ENCODE data around the gene CCNY. TPM values are rescaled to one million over a fixed set of nuclear protein-coding genes. Genes with fewer than 3 reads are reported as not detected.

Gene CCNY
- total and polyA plus RNA-seq, 2 of the 13 experiments (the other 11 are each of a cell fraction or from before 2014, with no cell fraction given): 48.2 to 54.7 TPM

DNA sequence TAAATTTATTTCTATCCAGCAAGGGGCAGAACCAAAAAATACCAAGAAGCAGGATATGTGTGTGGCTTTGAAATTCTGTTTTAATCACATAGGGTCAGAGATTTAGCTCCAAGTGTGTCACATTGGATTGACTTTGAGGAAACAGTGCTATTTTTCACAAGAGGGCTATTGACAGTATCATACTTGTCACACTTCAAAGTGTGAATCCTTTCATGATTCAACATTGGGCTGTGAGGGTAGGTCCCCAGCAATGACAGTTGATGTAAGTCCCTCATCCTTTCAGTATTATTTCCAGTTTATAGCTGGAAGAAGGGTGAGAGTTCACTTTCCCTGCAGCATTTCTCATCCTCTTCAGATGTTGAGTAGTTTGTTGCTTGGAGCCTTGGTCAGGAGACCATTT, 7.4 kb downstream of the CCNY start:
- Histone ChIP-seq H3K4me3 (replicated peaks in 1 of 3; ENCODE audit: insufficient read depth in 1 of 3, low read depth in 2 of 3, low read length in 3 of 3) (no peak overlapping the region), H3K4me1 (ENCODE audit: insufficient read depth, low read length) (peaks cover 83% of the 10 kb centered on the region), H2AFZ (ENCODE audit: low read length) (no peak overlapping the region), H3K4me2 (ENCODE audit: low read depth, low read length) (no peak overlapping the region), H4K20me1 (ENCODE audit: insufficient read depth, low read length) (peaks cover 67% of the 10 kb centered on the region), H3K9ac (ENCODE audit: insufficient read depth, low read depth, low read length) (no peak overlapping the region), H3K36me3 (replicated peaks in 1 of 2; ENCODE audit: control insufficient read depth in 1 of 2, insufficient read depth in 2 of 2, low read length in 2 of 2) (peaks cover 2 to 8% of the 10 kb centered on the region in 2 experiments; a peak in 1 of 5 replicates), H3K79me2 (ENCODE audit: insufficient read depth, low read length) (peaks cover 82% of the 10 kb centered on the region), H3K27ac (ENCODE audit: extremely low read length, insufficient read depth, low read length) (no peak overlapping the region), H3K9me3 (ENCODE audit: low read length) (no peaks in the 10 kb centered on the region), H3K27me3 (ENCODE audit: control insufficient read depth in 1 of 2, insufficient read depth in 2 of 2, low read length in 2 of 2) (no peaks in the 10 kb centered on the region)
- in situ Hi-C loops (cut with HindIII; ENCODE audit: extremely low pct_ligation_motif_present, low pct_unique_long_range_greater_than_20kb) (no loop called here), intact Hi-C loops (cut with micrococcal nuclease; ENCODE audit: unreplicated experiment) (loop anchor here (10.0 kb wide), 1 partner anchor 181 kb away; no protein-coding TSS in a partner anchor)
- DNase-seq (ENCODE audit: low spot score) (no peak), FAIRE-seq (no peak), ATAC-seq (no peak)
- POLR2A ChIA-PET: no interaction called here
- no TSS peak for BruUV-seq (replicated peaks)
- CTCF ChIA-PET (ENCODE audit: low intra/inter-chr PET ratio, low total read pairs): no interaction called here
- TF ChIP-seq, protein P1, sequence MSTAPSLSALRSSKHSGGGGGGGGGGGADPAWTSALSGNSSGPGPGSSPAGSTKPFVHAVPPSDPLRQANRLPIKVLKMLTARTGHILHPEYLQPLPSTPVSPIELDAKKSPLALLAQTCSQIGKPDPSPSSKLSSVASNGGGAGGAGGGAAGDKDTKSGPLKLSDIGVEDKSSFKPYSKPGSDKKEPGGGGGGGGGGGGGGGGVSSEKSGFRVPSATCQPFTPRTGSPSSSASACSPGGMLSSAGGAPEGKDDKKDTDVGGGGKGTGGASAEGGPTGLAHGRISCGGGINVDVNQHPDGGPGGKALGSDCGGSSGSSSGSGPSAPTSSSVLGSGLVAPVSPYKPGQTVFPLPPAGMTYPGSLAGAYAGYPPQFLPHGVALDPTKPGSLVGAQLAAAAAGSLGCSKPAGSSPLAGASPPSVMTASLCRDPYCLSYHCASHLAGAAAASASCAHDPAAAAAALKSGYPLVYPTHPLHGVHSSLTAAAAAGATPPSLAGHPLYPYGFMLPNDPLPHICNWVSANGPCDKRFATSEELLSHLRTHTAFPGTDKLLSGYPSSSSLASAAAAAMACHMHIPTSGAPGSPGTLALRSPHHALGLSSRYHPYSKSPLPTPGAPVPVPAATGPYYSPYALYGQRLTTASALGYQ (CRISPR knock-in tag; IDR thresholded peaks at IDR 0.05): no peak
- no peak for TF ChIP-seq ZNF788 (CRISPR knock-in tag; IDR thresholded peaks at IDR 0.05; ENCODE audit: borderline replicate concordance)
- TF ChIP-seq, protein P2, sequence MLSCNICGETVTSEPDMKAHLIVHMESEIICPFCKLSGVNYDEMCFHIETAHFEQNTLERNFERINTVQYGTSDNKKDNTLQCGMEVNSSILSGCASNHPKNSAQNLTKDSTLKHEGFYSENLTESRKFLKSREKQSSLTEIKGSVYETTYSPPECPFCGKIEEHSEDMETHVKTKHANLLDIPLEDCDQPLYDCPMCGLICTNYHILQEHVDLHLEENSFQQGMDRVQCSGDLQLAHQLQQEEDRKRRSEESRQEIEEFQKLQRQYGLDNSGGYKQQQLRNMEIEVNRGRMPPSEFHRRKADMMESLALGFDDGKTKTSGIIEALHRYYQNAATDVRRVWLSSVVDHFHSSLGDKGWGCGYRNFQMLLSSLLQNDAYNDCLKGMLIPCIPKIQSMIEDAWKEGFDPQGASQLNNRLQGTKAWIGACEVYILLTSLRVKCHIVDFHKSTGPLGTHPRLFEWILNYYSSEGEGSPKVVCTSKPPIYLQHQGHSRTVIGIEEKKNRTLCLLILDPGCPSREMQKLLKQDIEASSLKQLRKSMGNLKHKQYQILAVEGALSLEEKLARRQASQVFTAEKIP (CRISPR knock-in tag; IDR thresholded peaks at IDR 0.05; ENCODE audit: borderline replicate concordance): no peak
- TF ChIP-seq, protein P3, sequence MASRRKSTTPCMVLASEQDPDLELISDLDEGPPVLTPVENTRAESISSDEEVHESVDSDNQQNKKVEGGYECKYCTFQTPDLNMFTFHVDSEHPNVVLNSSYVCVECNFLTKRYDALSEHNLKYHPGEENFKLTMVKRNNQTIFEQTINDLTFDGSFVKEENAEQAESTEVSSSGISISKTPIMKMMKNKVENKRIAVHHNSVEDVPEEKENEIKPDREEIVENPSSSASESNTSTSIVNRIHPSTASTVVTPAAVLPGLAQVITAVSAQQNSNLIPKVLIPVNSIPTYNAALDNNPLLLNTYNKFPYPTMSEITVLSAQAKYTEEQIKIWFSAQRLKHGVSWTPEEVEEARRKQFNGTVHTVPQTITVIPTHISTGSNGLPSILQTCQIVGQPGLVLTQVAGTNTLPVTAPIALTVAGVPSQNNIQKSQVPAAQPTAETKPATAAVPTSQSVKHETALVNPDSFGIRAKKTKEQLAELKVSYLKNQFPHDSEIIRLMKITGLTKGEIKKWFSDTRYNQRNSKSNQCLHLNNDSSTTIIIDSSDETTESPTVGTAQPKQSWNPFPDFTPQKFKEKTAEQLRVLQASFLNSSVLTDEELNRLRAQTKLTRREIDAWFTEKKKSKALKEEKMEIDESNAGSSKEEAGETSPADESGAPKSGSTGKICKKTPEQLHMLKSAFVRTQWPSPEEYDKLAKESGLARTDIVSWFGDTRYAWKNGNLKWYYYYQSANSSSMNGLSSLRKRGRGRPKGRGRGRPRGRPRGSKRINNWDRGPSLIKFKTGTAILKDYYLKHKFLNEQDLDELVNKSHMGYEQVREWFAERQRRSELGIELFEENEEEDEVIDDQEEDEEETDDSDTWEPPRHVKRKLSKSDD (CRISPR knock-in tag; IDR thresholded peaks at IDR 0.05; ENCODE audit: low read depth): no peak
- TF ChIP-seq, protein P4, sequence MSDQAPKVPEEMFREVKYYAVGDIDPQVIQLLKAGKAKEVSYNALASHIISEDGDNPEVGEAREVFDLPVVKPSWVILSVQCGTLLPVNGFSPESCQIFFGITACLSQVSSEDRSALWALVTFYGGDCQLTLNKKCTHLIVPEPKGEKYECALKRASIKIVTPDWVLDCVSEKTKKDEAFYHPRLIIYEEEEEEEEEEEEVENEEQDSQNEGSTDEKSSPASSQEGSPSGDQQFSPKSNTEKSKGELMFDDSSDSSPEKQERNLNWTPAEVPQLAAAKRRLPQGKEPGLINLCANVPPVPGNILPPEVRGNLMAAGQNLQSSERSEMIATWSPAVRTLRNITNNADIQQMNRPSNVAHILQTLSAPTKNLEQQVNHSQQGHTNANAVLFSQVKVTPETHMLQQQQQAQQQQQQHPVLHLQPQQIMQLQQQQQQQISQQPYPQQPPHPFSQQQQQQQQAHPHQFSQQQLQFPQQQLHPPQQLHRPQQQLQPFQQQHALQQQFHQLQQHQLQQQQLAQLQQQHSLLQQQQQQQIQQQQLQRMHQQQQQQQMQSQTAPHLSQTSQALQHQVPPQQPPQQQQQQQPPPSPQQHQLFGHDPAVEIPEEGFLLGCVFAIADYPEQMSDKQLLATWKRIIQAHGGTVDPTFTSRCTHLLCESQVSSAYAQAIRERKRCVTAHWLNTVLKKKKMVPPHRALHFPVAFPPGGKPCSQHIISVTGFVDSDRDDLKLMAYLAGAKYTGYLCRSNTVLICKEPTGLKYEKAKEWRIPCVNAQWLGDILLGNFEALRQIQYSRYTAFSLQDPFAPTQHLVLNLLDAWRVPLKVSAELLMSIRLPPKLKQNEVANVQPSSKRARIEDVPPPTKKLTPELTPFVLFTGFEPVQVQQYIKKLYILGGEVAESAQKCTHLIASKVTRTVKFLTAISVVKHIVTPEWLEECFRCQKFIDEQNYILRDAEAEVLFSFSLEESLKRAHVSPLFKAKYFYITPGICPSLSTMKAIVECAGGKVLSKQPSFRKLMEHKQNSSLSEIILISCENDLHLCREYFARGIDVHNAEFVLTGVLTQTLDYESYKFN (CRISPR knock-in tag; conservative IDR thresholded peaks at IDR 0.05): no peak
- no peak for TF ChIP-seq POGZ (CRISPR knock-in tag; IDR thresholded peaks at IDR 0.05)
- TF ChIP-seq ZNF253 (CRISPR knock-in tag; IDR thresholded peaks at IDR 0.05; ENCODE audit: borderline replicate concordance): no peak
- TF ChIP-seq ZNF572 (CRISPR knock-in tag; IDR thresholded peaks at IDR 0.05): no peak
- no peak for TF ChIP-seq HDAC1 (CRISPR knock-in tag; IDR thresholded peaks at IDR 0.05)
- no peak for TF ChIP-seq NBN (conservative IDR thresholded peaks at IDR 0.05)
- TF ChIP-seq, protein P5, sequence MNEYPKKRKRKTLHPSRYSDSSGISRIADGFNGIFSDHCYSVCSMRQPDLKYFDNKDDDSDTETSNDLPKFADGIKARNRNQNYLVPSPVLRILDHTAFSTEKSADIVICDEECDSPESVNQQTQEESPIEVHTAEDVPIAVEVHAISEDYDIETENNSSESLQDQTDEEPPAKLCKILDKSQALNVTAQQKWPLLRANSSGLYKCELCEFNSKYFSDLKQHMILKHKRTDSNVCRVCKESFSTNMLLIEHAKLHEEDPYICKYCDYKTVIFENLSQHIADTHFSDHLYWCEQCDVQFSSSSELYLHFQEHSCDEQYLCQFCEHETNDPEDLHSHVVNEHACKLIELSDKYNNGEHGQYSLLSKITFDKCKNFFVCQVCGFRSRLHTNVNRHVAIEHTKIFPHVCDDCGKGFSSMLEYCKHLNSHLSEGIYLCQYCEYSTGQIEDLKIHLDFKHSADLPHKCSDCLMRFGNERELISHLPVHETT (CRISPR knock-in tag; conservative IDR thresholded peaks at IDR 0.05): no peak
- no peak for TF ChIP-seq ZNF34 (CRISPR knock-in tag; IDR thresholded peaks at IDR 0.05; ENCODE audit: borderline replicate concordance)

All from HepG2 (cell line).